GM23248 (cell line): ENCODE data around the gene INSIG2.

Experiments used
- EZH2 ChIP-seq: fragments of 200-600 bp; sonication (generic); IDR thresholded peaks from 2 replicates; pipeline ENCODE4 v1.6.1; 2018; ENCODE audit warnings: antibody characterized with exemption, mild to moderate bottlenecking; ENCODE audit not compliant: insufficient read depth, poor library complexity, severe bottlenecking
- EZH2phosphoT487 ChIP-seq: fragments of 200-600 bp; sonication (generic); IDR thresholded peaks from 2 replicates; pipeline ENCODE4 v1.6.1; 2018; ENCODE audit warnings: antibody characterized with exemption, moderate library complexity, mild to moderate bottlenecking, low read depth; ENCODE audit not compliant: insufficient read depth

DNA sequence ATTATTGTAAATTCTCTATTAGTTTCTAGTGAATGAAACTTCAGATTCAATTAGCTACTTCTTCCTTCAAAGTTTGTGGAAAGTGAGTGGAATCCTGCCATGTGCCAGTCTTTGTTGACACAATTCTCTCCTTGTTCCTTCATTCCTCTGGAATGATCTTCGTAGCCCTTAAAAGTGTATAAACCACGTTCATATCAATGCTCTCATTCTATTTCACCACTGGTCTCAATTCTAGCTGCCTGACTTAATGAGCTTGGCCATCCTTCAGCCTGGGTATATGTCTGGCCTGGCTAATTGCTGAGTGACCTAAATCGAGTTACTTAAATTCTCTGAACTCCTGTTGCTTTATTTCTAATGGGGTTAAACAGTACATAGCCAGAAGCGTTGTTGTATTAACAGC lies 43.5 kb downstream of the INSIG2 start:
- TF ChIP-seq EZH2 (no peak), EZH2phosphoT487 (no peak)
